Spleen (tissue), 7 donors: ENCODE data around the gene KLHL18.

Experiments
- CTCF ChIP-seq, 11 experiments: fragments of 200-600 bp in 7 of 11; fragments of 450-650 bp in 4 of 11; sonication (generic) in 4 of 11; IDR thresholded peaks in 8 of 11; conservative IDR thresholded peaks in 3 of 11; 1 replicate in 7 of 11; 2 replicates in 4 of 11; pipeline versions ENCODE4 v1.4.0 to v1.8.0; 2016 to 2021; ENCODE audit warnings: antibody characterized with exemption in 11 of 11, inconsistent platforms in 4 of 11, mild to moderate bottlenecking in 1 of 11
- POLR2A ChIP-seq, 3 donors: fragments of 450-650 bp; IDR thresholded peaks; one replicate each; pipeline ENCODE4 v1.5.1; 2017; ENCODE audit warnings: antibody characterized with exemption in 3 of 3, mild to moderate bottlenecking in 1 of 3
- POLR2AphosphoS5 ChIP-seq, 3 donors: sonication (generic); formaldehyde crosslinking; IDR thresholded peaks; one replicate each; pipeline ENCODE4 v1.5.1; 2017; ENCODE audit warnings: antibody characterized with exemption in 3 of 3
- donor health status: DM: no; HTN: no; CAD: no; lungs with moderate emphysema.
- donor health status: DM: no; HTN: no; CAD: no.
- donor health status: DM: no; HTN: no; CAD: no.

- TF ChIP-seq POLR2AphosphoS5 (IDR thresholded peaks at IDR 0.05) (no peak), CTCF (IDR thresholded peaks at IDR 0.05 in 8 of 11, conservative IDR thresholded peaks at IDR 0.05 in 3 of 11) (no peak), POLR2A (IDR thresholded peaks at IDR 0.05) (no peak)
Measured at GRCh38 chr3:47260605-47261004, 22.1 kb upstream of the KLHL18 start.
